Measurements from ENCODE around the gene SH3PXD2B.
"Not testable (repeated sequence)": the region's sequence is repeated elsewhere in the genome, so short reads cannot be mapped to it uniquely, and the experiment has no call there.

SH3PXD2B gene

DNA sequence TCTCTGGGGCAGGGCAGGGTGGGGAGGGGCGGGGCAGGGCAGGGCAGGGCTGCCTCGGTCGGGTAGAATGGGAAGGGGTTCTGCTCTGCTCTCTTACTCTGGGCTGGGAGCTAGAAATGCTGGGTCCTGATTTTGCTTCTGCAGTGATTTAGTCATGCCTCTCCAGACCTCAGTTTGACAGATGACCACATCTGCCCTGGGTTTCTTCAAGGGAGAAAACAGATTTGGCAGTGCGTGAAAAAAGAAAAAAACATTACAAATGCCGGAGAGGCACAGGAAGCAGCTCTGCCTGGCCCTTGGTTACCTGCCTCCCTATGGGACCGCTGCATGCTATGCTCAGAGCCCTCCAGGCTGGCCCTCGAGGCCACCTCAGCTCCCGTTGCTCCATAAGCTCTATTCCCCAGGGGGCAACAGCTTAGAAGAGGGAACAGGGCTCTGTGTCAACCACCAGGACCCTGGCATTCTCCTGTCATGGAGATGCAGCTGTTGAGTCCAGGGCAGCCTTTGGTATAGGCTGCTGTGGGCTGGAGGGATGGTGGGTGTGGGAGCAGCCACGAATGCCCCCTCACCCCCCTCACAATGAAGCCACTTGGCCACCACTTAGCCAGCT lies 117.5 kb downstream of the SH3PXD2B start:
- no peak for DNase-seq (ENCODE audit: low read depth)

DNA sequence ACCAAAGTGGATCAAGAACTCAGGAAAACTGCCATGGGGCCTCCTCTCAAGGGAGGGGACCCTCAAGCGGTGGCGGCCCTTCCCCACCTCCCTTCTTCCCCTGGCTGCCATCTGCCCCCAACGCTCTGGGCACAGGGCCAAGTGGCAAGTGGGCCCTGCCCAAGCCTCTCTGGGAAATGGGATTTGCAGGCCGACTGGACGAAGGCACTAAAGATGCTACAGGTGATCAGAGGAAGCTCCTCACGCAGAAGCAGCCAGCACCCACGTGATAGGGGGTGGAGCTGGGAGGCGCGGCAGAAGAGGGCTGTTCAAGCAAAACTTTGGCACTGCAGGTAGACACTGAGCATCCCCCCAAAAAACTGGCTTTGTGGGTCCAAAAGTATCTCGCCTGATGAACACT lies 118.1 kb downstream of the SH3PXD2B start:
- DNase-seq (ENCODE audit: low read depth): no peak

DNA sequence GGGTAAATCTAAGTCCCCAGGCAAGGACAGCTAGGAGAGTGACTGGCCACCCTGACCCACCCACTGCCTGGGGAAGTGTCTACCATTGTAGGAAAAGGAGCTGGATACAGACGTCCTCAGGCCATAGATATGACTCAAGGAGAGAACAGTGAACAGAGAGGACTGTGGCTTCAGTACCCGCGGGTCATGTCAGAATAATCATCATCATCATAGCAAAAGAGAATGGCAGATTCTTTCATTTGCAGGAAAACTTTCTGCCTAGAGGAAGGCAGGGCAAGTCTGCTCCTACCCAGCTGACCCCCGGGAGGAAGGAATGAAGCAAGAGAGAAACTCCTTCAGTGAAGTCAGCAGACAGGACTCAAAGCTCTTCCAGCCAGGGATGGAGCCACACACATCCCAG lies 118.6 kb downstream of the SH3PXD2B start:
- no peak for DNase-seq (ENCODE audit: low read depth)

DNA sequence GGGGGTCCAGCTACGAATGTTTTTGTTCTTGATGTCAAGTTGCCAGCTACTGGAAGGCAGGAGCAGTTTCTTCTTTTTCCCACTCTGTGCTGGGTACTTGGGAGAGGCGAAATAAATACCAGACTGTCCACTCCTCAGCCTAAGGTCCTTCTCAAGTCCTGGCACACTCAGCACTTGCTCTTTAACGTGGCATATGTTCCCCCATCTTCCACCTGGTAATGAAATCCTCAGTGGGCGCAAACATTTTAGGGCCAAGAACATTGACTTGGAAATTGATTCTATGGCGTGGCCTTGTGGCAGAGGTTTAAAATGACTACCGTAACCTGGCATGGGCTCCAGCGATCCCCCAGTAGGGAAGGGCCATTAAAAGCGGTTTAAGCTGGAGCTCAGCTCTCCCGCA lies 119.7 kb downstream of the SH3PXD2B start:
- no peak for DNase-seq (ENCODE audit: low read depth)

DNA sequence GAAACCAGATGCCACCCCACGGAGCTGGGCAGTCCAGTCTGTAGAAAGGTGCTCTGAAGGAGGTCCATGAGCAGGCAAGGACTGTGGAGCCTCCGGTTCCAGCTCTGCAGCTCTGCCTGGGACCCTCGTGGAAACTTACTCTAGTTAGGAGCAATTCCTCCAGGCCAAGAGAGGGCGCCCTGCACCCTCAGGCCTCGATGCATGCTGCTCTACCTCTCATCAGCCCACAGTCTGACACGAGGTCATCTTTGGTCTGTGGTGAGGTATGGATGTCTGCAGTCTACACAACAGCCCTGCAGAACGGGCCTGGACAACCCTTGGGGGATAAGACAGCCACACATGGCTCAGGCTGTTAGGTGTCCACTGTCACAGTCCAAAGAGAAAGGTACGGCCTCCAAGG lies 120.1 kb downstream of the SH3PXD2B start:
- DNase-seq (ENCODE audit: low read depth): no peak

DNA sequence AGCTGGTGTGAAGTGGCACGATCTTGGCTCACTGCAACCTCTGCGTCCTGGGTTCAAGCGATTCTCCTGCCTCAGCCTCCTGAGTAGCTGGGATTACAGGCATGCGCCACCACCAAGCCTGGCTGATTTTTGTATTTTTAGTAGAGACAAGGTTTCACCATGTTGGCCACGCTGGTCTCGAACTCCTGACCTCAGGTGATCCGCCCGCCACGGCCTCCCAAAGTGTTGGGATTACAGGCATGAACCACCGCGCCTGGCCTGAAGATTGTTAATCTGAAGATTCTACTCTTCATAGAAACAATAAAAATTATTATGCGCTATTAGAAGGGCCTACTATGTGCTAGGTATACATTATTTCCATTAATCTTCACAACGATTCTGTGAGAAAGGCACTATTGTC lies 127.4 kb downstream of the SH3PXD2B start:
- not testable (repeated sequence) for DNase-seq (ENCODE audit: low read depth)

DNA sequence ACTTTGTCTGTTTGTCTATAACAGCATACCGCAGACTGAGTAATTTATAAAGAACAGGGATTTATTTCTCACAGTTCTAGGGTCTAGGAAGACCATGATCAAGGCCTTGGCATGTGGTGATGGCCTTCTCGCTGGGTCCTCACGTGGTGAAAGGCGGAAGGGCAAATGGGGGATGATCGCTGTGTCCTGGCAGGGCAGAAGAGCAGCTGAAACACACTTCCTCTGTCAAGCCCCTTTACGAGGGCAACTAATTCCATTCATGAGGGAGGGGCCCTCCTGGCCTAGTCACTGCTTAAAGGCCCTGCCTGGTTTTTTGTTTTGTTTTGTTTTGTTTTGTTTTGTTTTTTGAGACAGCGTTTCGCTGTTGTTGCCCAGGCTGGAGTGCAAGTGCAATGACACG lies 128.9 kb downstream of the SH3PXD2B start:
- no peak for DNase-seq (ENCODE audit: low read depth)

DNA sequence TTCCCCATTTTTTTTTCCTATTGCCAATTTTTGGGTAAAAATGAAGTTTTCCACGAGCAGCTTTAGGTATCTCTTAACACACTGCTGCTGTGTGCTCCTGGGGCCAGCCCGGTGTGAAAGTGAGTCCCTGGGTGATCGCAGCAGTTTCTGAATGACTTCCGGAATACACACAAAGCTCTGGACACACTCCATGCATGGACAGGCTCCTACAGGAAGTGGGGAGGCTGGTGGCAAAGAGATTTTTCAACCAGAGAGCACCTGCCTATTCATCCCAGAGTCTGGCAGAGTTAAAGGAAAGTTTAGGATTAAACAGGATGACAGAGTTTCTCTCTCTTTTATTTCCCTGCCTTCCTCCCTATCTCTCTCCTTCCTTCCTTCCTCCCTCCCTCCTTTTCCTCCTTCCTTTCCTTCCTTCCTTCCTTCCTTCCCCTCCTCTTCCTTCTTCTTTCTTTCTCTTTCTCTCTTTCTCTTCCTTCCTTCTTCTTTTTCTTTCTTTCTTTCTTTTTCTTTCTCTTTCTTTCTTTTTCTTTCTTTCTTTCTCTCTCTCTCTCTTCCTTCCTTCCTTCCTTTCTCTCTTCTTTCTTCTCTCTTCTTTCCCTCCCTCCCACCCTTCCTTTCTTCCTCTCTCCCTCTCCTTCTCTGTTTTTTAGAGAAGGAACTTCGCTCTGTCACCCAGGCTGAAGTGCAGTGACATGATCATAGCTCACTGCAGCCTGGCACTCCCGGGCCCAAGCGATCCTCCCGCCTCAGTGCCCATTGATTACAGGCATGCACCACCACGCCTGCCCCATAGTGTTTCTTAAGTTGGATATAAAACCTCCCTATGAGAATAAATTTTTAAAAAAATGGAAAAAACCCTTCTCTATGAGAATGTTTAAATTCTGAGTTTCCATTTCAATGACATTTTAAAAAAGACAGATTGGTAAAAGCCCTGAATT lies 132.0 kb downstream of the SH3PXD2B start:
- DNase-seq (ENCODE audit: low read depth): no peak

DNA sequence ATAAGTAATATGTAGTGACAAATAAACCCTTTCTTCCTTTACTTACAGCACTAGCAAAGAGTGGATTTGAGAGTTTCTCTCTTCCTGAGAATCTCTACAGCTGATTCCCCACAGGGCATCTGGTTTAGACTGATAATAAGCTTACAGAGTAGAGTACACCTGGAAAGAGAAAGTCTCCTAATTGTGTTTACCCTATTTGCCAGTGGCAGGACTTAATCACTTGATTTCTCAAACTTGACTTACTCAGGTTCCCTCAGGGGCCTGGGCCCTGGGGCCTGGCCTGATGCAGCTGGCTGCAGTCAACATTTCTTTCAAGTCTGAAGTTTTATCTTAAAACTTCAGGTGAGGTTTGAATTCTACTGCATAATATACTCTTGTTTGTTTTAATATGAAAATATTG lies 132.7 kb downstream of the SH3PXD2B start:
- DNase-seq (ENCODE audit: low read depth): no peak

DNA sequence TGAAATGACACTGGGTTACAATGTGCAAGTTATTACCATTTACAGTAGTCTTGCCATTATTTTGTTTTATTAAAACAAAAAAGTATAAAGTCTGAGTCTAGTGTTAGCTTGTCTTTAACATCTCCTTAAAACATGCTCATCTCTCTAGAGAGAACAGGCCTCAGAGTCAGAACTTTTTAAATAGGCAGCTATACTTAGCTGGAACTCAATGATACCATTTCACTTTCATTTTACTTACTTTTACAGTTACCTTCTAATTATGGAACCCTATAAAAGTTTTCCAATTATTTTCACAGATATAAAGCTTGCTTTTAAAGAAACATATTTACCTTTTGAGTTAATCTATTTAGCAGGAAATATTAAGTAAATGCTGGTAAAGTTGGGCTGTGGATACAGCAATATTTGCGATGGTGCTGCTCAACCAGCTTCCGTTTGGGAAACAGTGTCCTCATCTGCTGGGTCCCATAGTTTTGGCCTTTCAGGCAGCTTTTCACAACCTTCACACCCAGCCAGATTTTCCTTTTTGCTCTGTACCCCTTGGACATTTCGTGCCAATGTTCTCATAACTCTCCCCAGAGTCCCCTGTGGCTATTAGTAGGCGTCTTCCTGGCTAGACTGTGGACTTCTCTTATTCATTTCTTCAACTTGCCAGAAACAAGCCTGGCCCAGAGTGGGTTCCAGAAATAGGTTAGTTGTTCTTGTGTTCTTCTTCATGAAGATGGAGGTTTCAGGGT lies 134.4 kb downstream of the SH3PXD2B start:
- DNase-seq (ENCODE audit: low read depth): no peak

DNA sequence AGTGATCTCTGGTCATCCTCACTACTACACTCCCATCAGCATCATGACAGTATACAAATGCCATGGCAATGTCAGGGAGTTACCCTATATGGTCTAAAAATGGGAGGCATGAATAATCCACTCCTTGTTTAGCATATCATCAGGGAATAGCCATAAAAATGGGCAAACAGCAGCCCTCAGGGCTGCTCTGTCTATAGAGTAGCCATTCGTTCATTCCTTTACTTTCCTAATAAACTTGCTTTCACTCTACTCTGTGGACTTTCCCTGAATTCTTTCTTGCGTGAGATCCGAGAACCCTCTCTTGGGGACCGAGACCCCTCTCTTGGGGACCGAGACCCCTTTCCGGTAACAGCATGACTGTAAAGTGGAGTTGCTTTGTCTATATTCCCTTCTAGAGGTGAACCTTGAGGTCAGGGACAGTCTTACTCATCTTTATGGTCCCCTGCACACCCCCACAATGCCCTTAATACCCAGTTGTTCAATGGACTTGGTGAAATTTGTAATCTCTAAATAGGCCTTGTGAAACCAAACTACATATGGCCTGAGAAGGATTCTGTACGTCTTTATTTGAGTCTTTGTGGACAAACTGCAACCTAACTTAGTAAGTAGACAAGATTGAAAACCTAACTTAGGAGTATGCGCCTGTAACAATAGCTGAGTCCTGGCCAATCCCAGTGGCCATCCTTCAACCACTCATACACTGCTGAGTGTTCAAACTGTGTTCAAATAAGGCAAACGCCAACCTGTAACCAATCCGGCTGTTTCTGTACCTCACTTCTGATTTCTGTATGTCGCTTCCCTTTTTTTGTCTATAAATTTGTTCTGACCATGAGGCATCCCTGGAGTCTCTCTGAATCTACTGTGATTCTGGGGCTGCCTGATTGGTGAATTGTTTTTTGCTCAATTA lies 138.5 kb downstream of the SH3PXD2B start:
- DNase-seq (ENCODE audit: low read depth): no peak

DNA sequence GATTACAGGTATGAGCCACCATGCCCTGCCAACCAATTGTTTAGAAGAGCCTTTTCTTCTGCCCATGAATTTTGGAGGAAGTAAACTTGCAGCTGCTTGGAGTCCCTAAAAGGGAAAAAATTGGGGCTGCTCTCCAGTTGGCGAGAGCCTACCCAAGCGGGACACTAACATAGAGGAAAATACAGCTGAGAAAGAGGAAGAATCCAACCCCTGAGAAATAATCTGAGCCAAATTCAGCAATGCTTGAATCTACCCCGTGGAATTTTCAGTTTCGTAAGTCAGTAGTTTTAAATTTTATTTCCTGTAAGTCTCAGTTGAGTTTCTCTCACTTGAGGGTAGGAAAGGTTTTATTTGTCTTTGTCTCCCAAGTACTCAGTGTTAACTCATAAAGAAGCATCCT lies 140.4 kb downstream of the SH3PXD2B start:
- DNase-seq (ENCODE audit: low read depth): no peak

DNA sequence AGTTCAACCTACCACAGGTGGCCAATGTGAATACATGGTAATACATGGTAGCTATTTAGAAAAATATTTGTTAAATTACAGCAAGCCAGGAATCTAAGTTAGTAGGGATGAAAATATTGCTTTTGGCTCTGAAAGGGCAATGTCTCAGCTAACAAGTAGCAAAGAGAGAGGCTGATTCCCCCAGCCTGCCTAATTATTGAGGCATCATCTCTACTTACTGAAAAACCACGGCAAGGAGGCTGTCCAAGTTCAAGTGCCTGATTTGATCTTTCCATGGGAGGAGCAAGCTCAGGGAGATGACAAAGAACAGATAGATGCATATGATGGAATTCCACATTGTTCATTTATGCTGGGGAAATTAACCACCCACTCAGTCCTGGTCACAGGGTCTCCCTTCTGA lies 142.0 kb downstream of the SH3PXD2B start:
- no peak for DNase-seq (ENCODE audit: low read depth)

DNA sequence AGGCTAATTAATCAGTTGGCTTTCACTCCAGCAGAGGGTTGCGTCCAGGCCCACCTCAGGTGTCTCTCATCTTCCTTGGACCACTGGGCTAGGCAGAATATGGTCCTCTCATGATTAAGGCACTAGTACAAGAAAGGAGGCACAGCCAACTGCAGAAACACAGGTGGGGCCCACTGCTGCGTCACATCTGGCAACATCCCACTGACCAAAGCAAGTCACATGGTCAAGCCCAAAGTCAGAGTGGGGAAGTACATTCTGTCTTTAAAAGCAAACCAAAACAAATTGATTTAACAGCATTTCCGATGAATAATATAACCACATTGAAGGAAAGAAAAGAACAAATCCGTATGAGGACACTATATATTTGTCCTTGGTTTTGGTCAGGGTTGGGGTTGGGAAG lies 142.7 kb downstream of the SH3PXD2B start:
- no peak for DNase-seq (ENCODE audit: low read depth)

DNA sequence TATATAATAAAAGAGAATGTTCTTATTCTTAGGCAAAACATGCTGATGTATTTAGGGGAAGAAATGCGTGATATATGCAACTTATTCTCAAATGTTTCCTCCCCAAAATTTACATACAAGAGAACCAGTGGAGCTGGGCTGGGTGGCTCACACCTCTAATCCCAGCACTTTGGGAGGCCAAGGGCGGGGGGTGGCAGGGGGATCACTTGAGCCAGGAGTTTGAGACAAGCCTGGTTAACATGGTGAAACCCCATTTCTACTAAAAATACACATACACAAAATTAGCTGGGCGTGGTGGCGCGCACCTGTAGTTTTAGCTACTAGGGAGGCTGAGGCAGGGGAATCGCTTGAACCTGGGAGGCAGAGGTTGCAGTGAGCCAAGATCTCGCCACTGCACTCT lies 143.3 kb downstream of the SH3PXD2B start:
- no peak for DNase-seq (ENCODE audit: low read depth)

DNA sequence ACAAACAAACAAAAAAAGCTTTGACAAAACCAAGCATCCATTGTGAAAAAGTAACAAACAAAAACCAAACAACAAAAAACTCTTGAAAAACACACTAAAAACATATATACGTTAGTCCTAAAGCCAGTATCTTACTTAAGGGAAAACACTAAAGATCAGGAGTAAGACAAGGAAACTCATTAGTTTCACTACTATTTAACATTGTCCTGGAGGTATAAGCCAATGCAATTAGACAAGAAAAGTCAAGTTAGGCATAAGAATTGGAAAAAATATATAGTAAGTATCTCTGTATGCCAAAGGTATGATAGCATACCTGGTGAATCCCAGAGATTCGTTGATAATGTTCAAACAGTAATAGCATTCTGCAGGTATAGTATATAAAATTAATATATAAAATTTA lies 148.9 kb downstream of the SH3PXD2B start:
- no peak for DNase-seq (ENCODE audit: low read depth)

DNA sequence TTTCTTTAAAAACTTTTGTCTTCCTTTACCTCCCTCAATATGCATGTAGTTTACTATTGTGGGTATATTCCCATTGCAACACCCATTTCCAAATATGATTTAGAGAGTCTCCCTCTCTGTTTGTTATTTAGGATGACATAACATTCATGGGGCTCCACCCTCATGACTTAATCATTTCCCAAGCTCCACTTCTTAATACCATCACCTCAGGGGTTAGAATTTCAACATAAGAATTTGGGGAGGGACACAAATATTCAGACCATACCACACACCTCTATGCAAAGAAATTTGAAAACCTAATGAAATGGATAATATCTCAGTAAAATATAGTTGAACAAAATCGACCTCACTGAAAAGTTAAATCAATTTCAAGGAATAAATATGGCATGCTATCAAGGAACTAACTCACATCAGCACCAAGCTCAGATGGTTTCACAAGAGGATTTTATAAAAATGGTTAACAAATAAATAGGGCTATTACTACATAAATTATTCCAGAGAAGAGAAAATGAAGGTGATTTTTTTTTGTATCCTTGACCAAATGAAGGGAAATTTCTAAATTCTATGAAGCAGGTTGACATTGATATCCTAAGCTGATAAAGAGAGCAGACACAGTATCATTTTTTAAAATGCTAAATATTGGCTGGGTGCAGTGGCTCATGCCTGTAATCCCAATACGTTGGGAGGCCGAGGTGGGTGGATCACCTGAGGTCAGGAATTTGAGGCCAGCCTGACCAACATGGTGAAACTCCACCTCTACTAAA lies 150.6 kb downstream of the SH3PXD2B start:
- DNase-seq (ENCODE audit: low read depth): no peak

DNA sequence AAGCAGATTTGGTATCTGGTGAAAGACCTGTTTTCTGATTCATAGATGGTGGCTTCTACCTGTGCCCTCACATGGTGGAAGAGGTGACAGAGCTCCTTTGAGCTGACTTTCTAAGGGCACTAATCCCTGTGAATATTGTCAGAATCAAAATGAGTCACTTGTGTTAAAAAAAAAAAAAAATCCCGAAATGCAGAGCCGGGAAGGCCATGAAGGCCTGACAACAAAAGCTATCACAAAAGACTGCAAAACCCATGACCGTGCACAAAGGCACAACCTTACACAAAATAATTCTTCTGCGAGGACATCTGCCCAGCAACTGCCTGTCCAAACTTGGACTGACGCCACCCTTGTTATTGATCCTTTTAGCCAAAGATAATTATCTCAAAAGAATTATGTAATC lies 151.2 kb downstream of the SH3PXD2B start:
- no peak for DNase-seq (ENCODE audit: low read depth)

DNA sequence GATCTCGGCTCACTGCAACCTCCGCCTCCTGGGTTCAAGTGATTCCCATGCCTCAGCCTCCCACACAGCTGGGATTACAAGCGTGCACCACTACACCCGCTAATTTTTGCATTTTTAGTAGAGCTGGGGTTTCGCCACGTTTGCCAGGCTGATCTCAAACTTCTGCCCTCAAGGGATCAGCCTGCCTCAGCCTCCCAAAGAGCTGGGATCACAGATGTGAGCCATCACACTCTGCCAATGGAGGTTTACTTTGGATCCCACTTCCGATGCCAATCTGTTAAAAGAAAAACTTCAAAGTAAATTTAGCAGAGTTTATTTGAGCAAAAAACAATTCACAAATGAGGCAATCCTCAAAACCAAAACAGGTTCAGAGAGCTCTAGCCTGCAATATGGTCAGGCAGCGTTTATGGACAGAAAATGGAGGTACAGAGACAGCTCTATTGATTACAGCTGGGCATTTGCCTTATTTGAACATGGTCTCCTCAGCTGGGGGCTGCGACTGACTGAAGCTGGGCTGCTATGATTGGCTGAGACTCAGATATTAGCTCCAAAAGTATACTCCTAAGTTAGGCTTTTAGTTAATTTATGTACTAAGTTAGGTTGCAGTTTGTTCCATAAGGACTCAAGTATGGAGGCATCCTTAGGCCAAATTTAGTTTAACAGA lies 152.1 kb downstream of the SH3PXD2B start:
- DNase-seq (ENCODE audit: low read depth): no peak

DNA sequence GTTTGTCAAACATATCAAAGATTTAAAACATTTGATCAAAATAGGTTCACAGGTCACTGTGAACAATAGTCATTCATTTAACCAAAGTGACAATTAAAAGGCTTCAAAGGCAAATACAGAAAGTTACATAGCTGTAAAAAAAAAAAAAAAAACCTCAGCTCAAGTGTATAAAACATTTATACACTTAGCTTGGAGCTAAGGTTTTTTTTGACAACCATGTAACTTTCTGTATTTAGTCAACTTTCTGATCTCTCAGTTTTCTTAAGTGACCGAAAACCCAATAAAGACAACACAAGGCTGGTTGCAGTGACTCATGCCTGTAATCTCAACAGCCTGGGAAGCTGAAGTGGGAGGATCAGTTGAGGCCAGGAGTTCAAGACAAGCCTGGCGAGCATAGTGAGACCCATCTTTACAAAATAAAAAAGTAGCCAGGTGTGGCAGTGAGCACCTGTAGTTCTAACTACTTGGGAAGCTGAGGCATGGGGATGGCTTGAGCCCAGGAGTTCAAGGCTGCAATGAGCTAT lies 154.3 kb downstream of the SH3PXD2B start:
- DNase-seq (ENCODE audit: low read depth): no peak

Measured in stimulated activated CD8-positive, alpha-beta memory T cell treated with anti-CD3 and anti-CD28 coated beads, Interleukin-12 subunit alpha, Interleukin-12 subunit beta, amount 100 ng/mL, for 1 hour (primary cell).